ENCODE data around the gene DGAT2. TPM values are rescaled to one million over a fixed set of nuclear protein-coding genes. Genes with fewer than 3 reads are reported as not detected.
A peak's percentile ranks its signal among the peaks of the same experiment; 100 is the strongest.

DGAT2 gene, protein sequence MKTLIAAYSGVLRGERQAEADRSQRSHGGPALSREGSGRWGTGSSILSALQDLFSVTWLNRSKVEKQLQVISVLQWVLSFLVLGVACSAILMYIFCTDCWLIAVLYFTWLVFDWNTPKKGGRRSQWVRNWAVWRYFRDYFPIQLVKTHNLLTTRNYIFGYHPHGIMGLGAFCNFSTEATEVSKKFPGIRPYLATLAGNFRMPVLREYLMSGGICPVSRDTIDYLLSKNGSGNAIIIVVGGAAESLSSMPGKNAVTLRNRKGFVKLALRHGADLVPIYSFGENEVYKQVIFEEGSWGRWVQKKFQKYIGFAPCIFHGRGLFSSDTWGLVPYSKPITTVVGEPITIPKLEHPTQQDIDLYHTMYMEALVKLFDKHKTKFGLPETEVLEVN
- polyA plus RNA-seq = 10 to 100 TPM; 13.4 to 17.2 TPM

DNA sequence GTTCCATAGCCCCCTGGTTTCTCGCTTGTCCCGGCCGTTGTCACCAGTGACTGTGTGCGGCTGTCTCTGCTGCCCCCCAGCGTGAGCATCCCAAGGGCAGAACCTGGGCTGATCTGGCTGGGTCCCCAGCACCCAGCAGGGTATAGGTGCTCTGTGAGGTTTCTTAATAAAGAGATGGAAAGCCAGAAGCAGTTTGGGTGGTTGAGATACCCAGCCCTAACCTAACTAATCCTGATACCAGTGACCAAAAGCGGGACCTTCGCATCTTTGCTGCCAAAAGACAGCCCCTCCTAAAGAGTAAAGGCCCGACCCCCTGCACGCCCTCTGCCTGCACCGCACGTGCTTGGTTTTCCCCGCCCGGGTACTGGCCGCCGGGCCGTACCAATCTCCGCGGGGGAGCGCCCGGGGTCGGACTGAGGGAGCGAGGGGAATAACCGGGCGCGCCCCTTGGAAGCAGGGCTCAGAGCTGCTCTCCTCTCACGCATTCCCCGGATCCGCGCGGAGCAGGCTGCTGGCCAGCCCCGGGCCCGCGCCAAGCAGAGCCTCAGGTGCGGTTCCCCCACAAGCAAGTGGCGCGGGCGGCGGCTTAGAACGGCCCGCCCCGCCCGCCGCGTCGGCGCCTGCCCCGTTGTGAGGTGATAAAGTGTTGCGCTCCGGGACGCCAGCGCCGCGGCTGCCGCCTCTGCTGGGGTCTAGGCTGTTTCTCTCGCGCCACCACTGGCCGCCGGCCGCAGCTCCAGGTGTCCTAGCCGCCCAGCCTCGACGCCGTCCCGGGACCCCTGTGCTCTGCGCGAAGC is at the start of gene DGAT2:
DGAT2 (plus strand) TSS at position 667 of the 797 bp plus-strand sequence. CDS start 214 bp downstream, outside the sequence.
- H3K4me1 ChIP-seq (ENCODE audit: control insufficient read depth in 2 of 2, insufficient read depth in 2 of 2, low read length in 1 of 2) = peaks cover 0 to 11% of the 10 kb centered on the region in 2 donors
- H3K27me3 ChIP-seq (ENCODE audit: control insufficient read depth in 1 of 2, insufficient read depth in 2 of 2, low read length in 2 of 2) = no peaks in the 10 kb centered on the region
- peak within 1 kb of the TSS; percentile 47 to 59 for H3K4me3 ChIP-seq (ENCODE audit: low read depth in 1 of 2, low read length in 2 of 2)
- H3K27ac ChIP-seq (ENCODE audit: low read depth in 2 of 2, low read length in 1 of 2) = peak within 1 kb of the TSS in 1 of 2 donors; percentile 40
- WGBS, 2 donors = 2 to 3% methylated on average over 65 to 66 of the region's 66 CpGs
- H3K36me3 ChIP-seq (ENCODE audit: control insufficient read depth in 2 of 2, insufficient read depth in 2 of 2, low read length in 1 of 2) = no peaks in the 10 kb centered on the region
- H3K9me3 ChIP-seq (ENCODE audit: control insufficient read depth in 2 of 2, insufficient read depth in 1 of 2, low read depth in 1 of 2, low read length in 1 of 2) = no peaks in the 10 kb centered on the region

DNA sequence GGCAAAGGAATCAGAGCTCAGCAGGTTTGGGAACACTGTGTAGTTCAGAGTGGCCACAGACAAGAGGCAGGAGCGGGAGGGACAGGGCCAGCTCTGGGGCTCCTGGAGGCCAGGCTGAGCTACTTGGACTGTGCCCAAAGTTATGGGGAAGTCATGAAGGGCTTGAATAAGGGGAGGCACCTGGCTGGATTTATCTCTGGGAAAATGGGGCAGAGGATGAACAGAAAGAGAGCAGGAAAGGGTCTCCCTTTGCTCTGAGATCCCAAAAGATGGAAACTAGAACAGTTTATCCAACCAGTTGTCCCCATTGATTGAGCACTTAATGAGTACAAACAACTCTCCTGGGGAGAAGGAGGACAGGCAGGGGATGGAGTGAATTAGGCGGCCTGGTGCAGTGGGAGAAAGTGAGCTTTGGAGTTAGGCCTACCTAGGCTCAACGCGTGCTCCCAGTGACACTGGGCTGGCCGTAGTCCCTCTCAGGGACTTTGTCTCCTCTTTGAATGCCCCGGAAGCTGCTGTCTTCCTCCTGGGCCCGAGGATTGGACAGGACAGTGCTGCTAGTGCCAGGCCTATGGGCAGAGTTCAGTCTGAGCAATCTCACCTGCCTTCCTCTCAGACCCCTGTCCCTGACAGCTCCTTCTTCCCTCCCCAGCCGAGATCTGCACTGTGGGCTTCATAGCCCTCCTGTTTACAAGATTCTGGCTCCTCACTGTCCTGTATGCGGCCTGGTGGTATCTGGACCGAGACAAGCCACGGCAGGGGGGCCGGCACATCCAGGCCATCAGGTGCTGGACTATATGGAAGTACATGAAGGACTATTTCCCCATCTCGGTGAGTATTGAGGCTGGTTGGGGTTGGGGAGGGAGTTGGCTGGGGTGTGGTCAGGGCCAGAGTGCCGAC is 49.0 kb upstream of the DGAT2 start:
- 83 to 94% methylated on average over 14 of the region's 14 CpGs for WGBS, 2 donors

DNA sequence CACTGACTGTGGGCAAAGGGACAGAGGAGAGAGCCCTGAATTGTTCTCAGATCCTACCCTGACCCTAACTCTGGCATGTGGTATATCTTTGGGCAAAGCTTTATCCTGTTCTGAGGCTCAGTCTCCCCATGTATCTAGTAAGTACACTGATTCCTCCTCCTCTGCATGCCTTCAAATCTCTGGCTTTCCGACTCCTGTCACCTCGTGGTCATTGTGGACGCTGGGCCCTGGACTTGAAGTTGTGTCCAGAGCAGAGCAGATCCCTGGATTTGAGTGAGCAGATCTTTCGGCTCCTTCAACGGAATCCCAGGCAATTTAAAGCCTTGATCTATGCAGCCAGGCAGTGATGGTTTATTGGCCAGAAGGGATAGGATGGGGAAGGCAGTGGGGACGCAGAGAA is 47.9 kb upstream of the DGAT2 start:
- Histone ChIP-seq H3K36me3 (ENCODE audit: control insufficient read depth in 2 of 2, insufficient read depth in 2 of 2, low read length in 1 of 2) (no peaks in the 10 kb centered on the region), H3K27me3 (ENCODE audit: control insufficient read depth in 1 of 2, insufficient read depth in 2 of 2, low read length in 2 of 2) (no peaks in the 10 kb centered on the region), H3K4me3 (ENCODE audit: low read depth in 1 of 2, low read length in 2 of 2) (no peak overlapping the region), H3K27ac (ENCODE audit: low read depth in 2 of 2, low read length in 1 of 2) (no peak overlapping the region), H3K9me3 (ENCODE audit: control insufficient read depth in 2 of 2, insufficient read depth in 1 of 2, low read depth in 1 of 2, low read length in 1 of 2) (no peaks in the 10 kb centered on the region), H3K4me1 (ENCODE audit: control insufficient read depth in 2 of 2, insufficient read depth in 2 of 2, low read length in 1 of 2) (peaks cover 3 to 4% of the 10 kb centered on the region in 2 donors)
- 94 to 95% methylated on average over 6 of the region's 6 CpGs for WGBS, 2 donors

More for the DNA sequence above, 49.0 kb upstream of the DGAT2 start:
- Histone ChIP-seq H3K4me1 (ENCODE audit: control insufficient read depth in 2 of 2, insufficient read depth in 2 of 2, low read length in 1 of 2) (peaks cover 3 to 4% of the 10 kb centered on the region in 2 donors), H3K4me3 (ENCODE audit: low read depth in 1 of 2, low read length in 2 of 2) (no peak overlapping the region), H3K9me3 (ENCODE audit: control insufficient read depth in 2 of 2, insufficient read depth in 1 of 2, low read depth in 1 of 2, low read length in 1 of 2) (no peaks in the 10 kb centered on the region), H3K36me3 (ENCODE audit: control insufficient read depth in 2 of 2, insufficient read depth in 2 of 2, low read length in 1 of 2) (no peaks in the 10 kb centered on the region), H3K27ac (ENCODE audit: low read depth in 2 of 2, low read length in 1 of 2) (no peak overlapping the region), H3K27me3 (ENCODE audit: control insufficient read depth in 1 of 2, insufficient read depth in 2 of 2, low read length in 2 of 2) (no peaks in the 10 kb centered on the region)

DNA sequence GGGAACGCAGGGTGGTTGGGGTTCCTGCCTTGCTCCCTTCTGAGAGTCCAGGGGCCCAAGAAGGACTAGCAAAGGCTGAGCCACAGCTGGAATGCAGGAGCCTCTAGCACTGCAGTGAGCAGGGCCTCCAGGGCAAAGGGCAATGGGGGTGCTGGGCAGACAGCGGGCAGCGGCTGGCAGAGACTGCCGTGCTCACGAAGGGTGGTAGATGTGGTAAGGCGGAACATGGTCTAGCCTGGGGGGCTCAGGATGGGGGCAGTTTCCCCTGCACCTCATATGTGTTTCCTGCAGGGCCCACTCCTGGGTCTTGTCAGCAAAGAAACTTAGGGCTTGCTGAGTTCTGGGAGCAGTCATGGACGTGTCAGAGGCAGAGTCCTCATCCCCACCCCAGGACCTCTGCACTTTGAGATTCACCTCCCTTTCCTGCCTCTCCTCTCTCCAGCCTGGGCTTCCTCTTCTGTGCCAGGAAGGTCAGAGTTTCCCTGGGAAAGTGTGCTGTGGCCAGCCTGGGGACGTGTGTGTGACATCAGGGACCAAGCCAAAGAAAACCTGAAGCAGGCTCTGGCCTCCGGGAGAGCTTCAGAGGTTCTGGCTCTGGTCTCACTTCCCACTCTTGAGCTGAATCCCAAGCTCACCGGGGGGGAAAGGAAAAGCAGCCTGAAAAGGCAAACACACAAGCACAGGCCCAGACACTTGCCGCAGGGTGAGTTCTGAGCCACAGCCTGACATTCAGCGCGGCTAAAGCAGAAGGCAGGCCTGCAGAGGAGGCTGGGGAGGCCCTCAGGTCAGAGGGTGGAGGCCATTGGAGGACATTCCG is 46.5 kb upstream of the DGAT2 start:
- no peak overlapping the region for H3K27ac ChIP-seq (ENCODE audit: low read depth in 2 of 2, low read length in 1 of 2)
- no peaks in the 10 kb centered on the region for H3K9me3 ChIP-seq (ENCODE audit: control insufficient read depth in 2 of 2, insufficient read depth in 1 of 2, low read depth in 1 of 2, low read length in 1 of 2)
- no peak overlapping the region for H3K4me3 ChIP-seq (ENCODE audit: low read depth in 1 of 2, low read length in 2 of 2)
- 72 to 78% methylated on average over 14 of the region's 14 CpGs for WGBS, 2 donors
- peaks cover 3 to 4% of the 10 kb centered on the region in 2 donors for H3K4me1 ChIP-seq (ENCODE audit: control insufficient read depth in 2 of 2, insufficient read depth in 2 of 2, low read length in 1 of 2)
- no peaks in the 10 kb centered on the region for H3K27me3 ChIP-seq (ENCODE audit: control insufficient read depth in 1 of 2, insufficient read depth in 2 of 2, low read length in 2 of 2)
- H3K36me3 ChIP-seq (ENCODE audit: control insufficient read depth in 2 of 2, insufficient read depth in 2 of 2, low read length in 1 of 2) = no peaks in the 10 kb centered on the region

DNA sequence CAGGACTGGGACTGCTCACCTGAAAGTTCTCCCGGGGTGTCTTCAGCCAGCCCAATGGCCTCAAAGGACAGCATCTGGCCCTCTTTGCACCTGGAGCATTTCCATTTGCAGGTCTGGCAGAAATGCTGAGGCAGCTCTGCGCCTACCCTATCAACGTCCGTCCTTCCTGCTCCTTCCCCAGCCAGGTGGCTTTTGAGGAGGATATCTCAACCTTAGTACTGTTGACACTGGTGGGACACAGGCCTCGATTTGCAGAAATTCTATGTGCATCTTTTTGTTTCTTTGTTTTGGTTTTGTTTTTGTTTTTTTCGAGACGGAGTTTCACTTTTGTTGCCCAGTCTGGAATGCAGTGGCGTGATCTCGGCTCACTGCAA is 45.9 kb upstream of the DGAT2 start:
- H3K9me3 ChIP-seq (ENCODE audit: control insufficient read depth in 2 of 2, insufficient read depth in 1 of 2, low read depth in 1 of 2, low read length in 1 of 2) = no peaks in the 10 kb centered on the region
- no peak overlapping the region for H3K27ac ChIP-seq (ENCODE audit: low read depth in 2 of 2, low read length in 1 of 2)
- WGBS, 2 donors = 82 to 85% methylated on average over 9 of the region's 9 CpGs
- H3K36me3 ChIP-seq (ENCODE audit: control insufficient read depth in 2 of 2, insufficient read depth in 2 of 2, low read length in 1 of 2) = no peaks in the 10 kb centered on the region
- no peak overlapping the region for H3K4me3 ChIP-seq (ENCODE audit: low read depth in 1 of 2, low read length in 2 of 2)
- H3K27me3 ChIP-seq (ENCODE audit: control insufficient read depth in 1 of 2, insufficient read depth in 2 of 2, low read length in 2 of 2) = no peaks in the 10 kb centered on the region
- H3K4me1 ChIP-seq (ENCODE audit: control insufficient read depth in 2 of 2, insufficient read depth in 2 of 2, low read length in 1 of 2) = peaks cover 2 to 4% of the 10 kb centered on the region in 2 donors

DNA sequence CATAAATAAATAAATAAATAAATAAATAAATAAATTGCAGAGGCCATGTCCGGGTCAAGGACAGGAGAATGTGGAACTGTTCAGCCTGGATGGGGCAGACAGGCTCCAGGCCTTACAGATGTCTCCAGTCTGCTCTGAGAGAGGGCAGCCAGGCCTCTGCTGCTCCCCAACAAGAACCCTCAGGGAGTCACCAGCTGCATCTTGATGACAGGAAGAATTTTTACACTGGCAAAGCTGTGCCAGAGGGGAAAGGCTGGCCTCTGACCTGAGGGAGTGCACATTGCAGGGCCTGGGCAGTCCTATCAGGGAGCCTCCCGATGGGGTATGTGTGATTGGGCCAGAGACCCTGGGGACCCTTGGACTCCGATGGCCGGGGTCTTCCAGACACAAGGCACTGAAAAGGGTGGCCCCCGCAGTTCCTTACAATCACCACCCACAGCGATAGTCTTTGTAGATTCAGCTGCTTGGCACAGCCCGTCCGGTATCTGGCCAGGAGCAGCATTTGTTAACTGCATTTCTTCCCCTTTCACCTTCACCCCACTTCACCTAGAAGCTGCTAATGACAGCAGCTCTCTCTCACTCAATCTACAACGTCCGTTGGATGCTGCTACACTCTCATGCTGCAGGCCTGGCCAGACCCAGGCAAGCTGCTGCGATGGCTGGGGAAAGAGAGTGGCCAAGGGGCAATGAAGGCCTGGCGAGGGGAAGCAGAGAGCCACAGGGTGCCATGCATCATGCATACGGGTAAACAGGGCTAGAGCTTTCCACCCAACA is 42.8 kb upstream of the DGAT2 start:
- Histone ChIP-seq H3K9me3 (ENCODE audit: control insufficient read depth in 2 of 2, insufficient read depth in 1 of 2, low read depth in 1 of 2, low read length in 1 of 2) (no peaks in the 10 kb centered on the region), H3K4me1 (ENCODE audit: control insufficient read depth in 2 of 2, insufficient read depth in 2 of 2, low read length in 1 of 2) (no peaks in the 10 kb centered on the region)
- 79 to 87% methylated on average over 13 of the region's 13 CpGs for WGBS, 2 donors

DNA sequence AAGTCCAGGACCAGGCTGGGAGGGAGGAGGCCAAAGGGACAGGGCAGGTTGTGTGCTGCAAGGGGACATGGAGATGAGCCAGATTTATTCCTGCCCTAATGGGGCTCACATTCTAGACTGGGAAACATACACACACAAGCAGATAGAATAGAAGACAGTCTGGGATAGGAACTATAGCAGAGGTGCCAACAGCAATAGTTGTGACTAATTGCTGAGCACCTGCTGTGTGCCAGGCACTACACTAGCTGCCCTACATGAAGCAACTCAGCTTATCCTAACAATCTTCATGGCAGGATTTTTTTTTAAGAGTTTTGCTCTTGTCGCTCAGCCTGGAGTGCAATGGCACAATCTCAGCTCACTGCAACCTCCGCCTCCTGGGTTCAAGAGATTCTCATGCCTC is 39.6 kb upstream of the DGAT2 start:
- Histone ChIP-seq H3K27me3 (ENCODE audit: control insufficient read depth in 1 of 2, insufficient read depth in 2 of 2, low read length in 2 of 2) (no peaks in the 10 kb centered on the region), H3K4me1 (ENCODE audit: control insufficient read depth in 2 of 2, insufficient read depth in 2 of 2, low read length in 1 of 2) (peaks cover 0 to 3% of the 10 kb centered on the region in 2 donors), H3K27ac (ENCODE audit: low read depth in 2 of 2, low read length in 1 of 2) (no peak overlapping the region), H3K4me3 (ENCODE audit: low read depth in 1 of 2, low read length in 2 of 2) (no peak overlapping the region), H3K36me3 (ENCODE audit: control insufficient read depth in 2 of 2, insufficient read depth in 2 of 2, low read length in 1 of 2) (no peaks in the 10 kb centered on the region), H3K9me3 (ENCODE audit: control insufficient read depth in 2 of 2, insufficient read depth in 1 of 2, low read depth in 1 of 2, low read length in 1 of 2) (no peaks in the 10 kb centered on the region)
- 96 to 100% methylated on average over 2 of the region's 2 CpGs for WGBS, 2 donors

More for the DNA sequence above, 42.8 kb upstream of the DGAT2 start:
- Histone ChIP-seq H3K36me3 (ENCODE audit: control insufficient read depth in 2 of 2, insufficient read depth in 2 of 2, low read length in 1 of 2) (no peaks in the 10 kb centered on the region), H3K4me3 (ENCODE audit: low read depth in 1 of 2, low read length in 2 of 2) (no peak overlapping the region), H3K27ac (ENCODE audit: low read depth in 2 of 2, low read length in 1 of 2) (no peak overlapping the region), H3K27me3 (ENCODE audit: control insufficient read depth in 1 of 2, insufficient read depth in 2 of 2, low read length in 2 of 2) (no peaks in the 10 kb centered on the region)

DNA sequence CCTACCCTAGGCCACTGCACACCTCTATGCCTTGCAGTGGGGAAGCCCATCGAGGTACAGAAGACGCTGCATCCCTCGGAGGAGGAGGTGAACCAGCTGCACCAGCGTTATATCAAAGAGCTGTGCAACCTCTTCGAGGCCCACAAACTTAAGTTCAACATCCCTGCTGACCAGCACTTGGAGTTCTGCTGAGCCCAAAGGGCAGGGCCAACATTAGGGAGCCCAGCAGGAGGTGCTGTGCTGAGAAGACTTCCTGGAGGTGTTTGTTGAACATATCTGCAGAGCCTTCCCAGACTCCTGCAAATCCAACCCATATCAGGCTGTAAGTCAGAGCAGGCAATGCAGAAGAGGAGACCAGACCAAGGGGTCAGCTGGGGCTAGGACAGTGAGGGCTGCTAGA is 37.5 kb upstream of the DGAT2 start:
- Histone ChIP-seq H3K36me3 (ENCODE audit: control insufficient read depth in 2 of 2, insufficient read depth in 2 of 2, low read length in 1 of 2) (no peaks in the 10 kb centered on the region), H3K4me1 (ENCODE audit: control insufficient read depth in 2 of 2, insufficient read depth in 2 of 2, low read length in 1 of 2) (peaks cover 0 to 3% of the 10 kb centered on the region in 2 donors), H3K4me3 (ENCODE audit: low read depth in 1 of 2, low read length in 2 of 2) (no peak overlapping the region), H3K9me3 (ENCODE audit: control insufficient read depth in 2 of 2, insufficient read depth in 1 of 2, low read depth in 1 of 2, low read length in 1 of 2) (no peaks in the 10 kb centered on the region), H3K27ac (ENCODE audit: low read depth in 2 of 2, low read length in 1 of 2) (no peak overlapping the region), H3K27me3 (ENCODE audit: control insufficient read depth in 1 of 2, insufficient read depth in 2 of 2, low read length in 2 of 2) (no peaks in the 10 kb centered on the region)
- WGBS, 2 donors = 93 to 96% methylated on average over 5 of the region's 5 CpGs

All from esophagus (tissue), 2 donors.